ENCODE measurements around the gene GPX4.

DNA sequence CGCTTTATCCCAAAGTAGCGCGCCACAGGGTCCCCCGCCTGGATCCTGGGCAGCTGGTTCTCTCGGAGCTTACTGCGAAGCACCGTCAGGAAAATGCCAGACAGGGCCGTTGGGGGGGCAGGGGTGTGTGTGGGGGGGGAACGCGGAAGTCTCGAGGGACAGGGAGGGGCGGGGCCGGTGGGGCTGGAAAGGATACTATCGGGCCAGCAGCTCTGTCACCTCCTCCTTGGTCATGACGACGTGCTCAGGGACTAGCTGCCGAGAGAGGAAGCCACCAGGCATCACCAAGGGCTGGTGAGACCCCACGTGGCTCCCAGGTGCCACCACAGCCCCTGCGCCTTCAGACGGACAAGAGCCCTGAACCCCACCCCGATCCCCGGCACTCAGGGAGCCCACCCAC is 13.9 kb upstream of the GPX4 start:
- TF ChIP-seq, protein P1, sequence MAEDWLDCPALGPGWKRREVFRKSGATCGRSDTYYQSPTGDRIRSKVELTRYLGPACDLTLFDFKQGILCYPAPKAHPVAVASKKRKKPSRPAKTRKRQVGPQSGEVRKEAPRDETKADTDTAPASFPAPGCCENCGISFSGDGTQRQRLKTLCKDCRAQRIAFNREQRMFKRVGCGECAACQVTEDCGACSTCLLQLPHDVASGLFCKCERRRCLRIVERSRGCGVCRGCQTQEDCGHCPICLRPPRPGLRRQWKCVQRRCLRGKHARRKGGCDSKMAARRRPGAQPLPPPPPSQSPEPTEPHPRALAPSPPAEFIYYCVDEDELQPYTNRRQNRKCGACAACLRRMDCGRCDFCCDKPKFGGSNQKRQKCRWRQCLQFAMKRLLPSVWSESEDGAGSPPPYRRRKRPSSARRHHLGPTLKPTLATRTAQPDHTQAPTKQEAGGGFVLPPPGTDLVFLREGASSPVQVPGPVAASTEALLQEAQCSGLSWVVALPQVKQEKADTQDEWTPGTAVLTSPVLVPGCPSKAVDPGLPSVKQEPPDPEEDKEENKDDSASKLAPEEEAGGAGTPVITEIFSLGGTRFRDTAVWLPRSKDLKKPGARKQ (CRISPR knock-in tag; IDR thresholded peaks at IDR 0.05), result no peak
- TF ChIP-seq ZBTB17 (CRISPR knock-in tag; IDR thresholded peaks at IDR 0.05), result no peak
